ENCODE data around the gene ZNF827. TPM values are rescaled to one million over a fixed set of nuclear protein-coding genes. Genes with fewer than 3 reads are reported as not detected.

Gene ZNF827
- total and polyA plus RNA-seq, 2 of the 13 experiments (the other 11 are each of a cell fraction or from before 2014, with no cell fraction given): 2.8 TPM

- in situ Hi-C loops (cut with HindIII; ENCODE audit: extremely low pct_ligation_motif_present, low pct_unique_long_range_greater_than_20kb) (no loop called here), intact Hi-C loops (cut with micrococcal nuclease; ENCODE audit: unreplicated experiment) (no loop called here)
- Histone ChIP-seq H3K79me2 (ENCODE audit: insufficient read depth, low read length) (no peaks in the 10 kb centered on the region), H3K4me1 (ENCODE audit: insufficient read depth, low read length) (no peaks in the 10 kb centered on the region), H3K27ac (ENCODE audit: extremely low read length, insufficient read depth, low read length) (no peak overlapping the region), H3K9ac (ENCODE audit: insufficient read depth, low read depth, low read length) (no peak overlapping the region), H3K27me3 (ENCODE audit: control insufficient read depth in 1 of 2, insufficient read depth in 2 of 2, low read length in 2 of 2) (no peaks in the 10 kb centered on the region), H3K9me3 (ENCODE audit: low read length) (no peaks in the 10 kb centered on the region), H3K36me3 (replicated peaks in 1 of 2; ENCODE audit: control insufficient read depth in 1 of 2, insufficient read depth in 2 of 2, low read length in 2 of 2) (peaks cover 0 to 5% of the 10 kb centered on the region in 2 experiments; a peak in 4 of 5 replicates), H3K4me2 (ENCODE audit: low read depth, low read length) (no peak overlapping the region), H2AFZ (ENCODE audit: low read length) (no peak overlapping the region), H4K20me1 (ENCODE audit: insufficient read depth, low read length) (no peaks in the 10 kb centered on the region), H3K4me3 (replicated peaks in 1 of 3; ENCODE audit: insufficient read depth in 1 of 3, low read depth in 2 of 3, low read length in 3 of 3) (no peak overlapping the region)
- 97% methylated on average over 9 of the region's 9 CpGs for WGBS (ENCODE audit: low lambda C conversion rate)
- TF ChIP-seq ZNF7 (CRISPR knock-in tag; IDR thresholded peaks at IDR 0.05) (no peak), ZFAT (CRISPR knock-in tag; conservative IDR thresholded peaks at IDR 0.05) (no peak), ZNF512B (CRISPR knock-in tag; IDR thresholded peaks at IDR 0.05; ENCODE audit: borderline replicate concordance) (no peak), HOXA7 (CRISPR knock-in tag; IDR thresholded peaks at IDR 0.05) (no peak), ZNF746 (CRISPR knock-in tag; IDR thresholded peaks at IDR 0.05) (no peak), MAF1 (CRISPR knock-in tag; IDR thresholded peaks at IDR 0.05; ENCODE audit: borderline replicate concordance) (no peak), ZKSCAN8 (CRISPR knock-in tag; IDR thresholded peaks at IDR 0.05; ENCODE audit: borderline replicate concordance) (no peak), PBX3 (CRISPR knock-in tag; IDR thresholded peaks at IDR 0.05; ENCODE audit: borderline replicate concordance) (no peak), ARNTL (CRISPR knock-in tag; IDR thresholded peaks at IDR 0.05) (no peak), ZNF761 (CRISPR knock-in tag; conservative IDR thresholded peaks at IDR 0.05) (no peak), BATF2 (CRISPR knock-in tag; IDR thresholded peaks at IDR 0.05) (no peak), IKZF4 (CRISPR knock-in tag; IDR thresholded peaks at IDR 0.05; ENCODE audit: borderline replicate concordance, low read depth, not compliant biosample characterization) (no peak), TOE1 (CRISPR knock-in tag; IDR thresholded peaks at IDR 0.05) (no peak), FOSL1 (CRISPR knock-in tag; IDR thresholded peaks at IDR 0.05; ENCODE audit: borderline replicate concordance) (no peak)
- TF ChIP-seq, protein P1, sequence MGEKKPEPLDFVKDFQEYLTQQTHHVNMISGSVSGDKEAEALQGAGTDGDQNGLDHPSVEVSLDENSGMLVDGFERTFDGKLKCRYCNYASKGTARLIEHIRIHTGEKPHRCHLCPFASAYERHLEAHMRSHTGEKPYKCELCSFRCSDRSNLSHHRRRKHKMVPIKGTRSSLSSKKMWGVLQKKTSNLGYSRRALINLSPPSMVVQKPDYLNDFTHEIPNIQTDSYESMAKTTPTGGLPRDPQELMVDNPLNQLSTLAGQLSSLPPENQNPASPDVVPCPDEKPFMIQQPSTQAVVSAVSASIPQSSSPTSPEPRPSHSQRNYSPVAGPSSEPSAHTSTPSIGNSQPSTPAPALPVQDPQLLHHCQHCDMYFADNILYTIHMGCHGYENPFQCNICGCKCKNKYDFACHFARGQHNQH (CRISPR knock-in tag; IDR thresholded peaks at IDR 0.05): no peak
- DNase-seq (ENCODE audit: low spot score) (no peak), FAIRE-seq (no peak), ATAC-seq (no peak)
- ChIA-PET CTCF (ENCODE audit: low intra/inter-chr PET ratio, low total read pairs) (no interaction called here), POLR2A (no interaction called here)
- no TSS peak for BruUV-seq (replicated peaks)
Observed at GRCh38 chr4:145870155-145871020, 68.2 kb downstream of the ZNF827 start.

Data from HepG2 (cell line).